ENCODE data around the gene PEAK3. TPM values are rescaled to one million over a fixed set of nuclear protein-coding genes. Genes with fewer than 3 reads are reported as not detected.

Gene PEAK3
- total and polyA plus RNA-seq, 2 donors (not counting 1 experiment from before 2014, with no cell fraction given) = 0.18 to 0.71 TPM

GRCh38 chr19:2286402-2287140 is 4.6 kb upstream of the PEAK3 start:
- CTCF ChIA-PET = interaction anchor here (1.0 to 3.2 kb wide), 3 partner anchors 8 to 12 kb away, joined by 3 to 30 read pairs (median 26); no protein-coding TSS in a partner anchor
- Mint-ChIP-seq H3K27ac (peak overlapping the region; percentile 53), H3K4me1 (peaks cover 48% of the 10 kb centered on the region), H3K9me3 (ENCODE audit: insufficient read depth) (no peaks in the 10 kb centered on the region), H3K4me3 (no peak overlapping the region), H3K27me3 (no peaks in the 10 kb centered on the region)
- no peak overlapping the region for H3K27ac ChIP-seq (ENCODE audit: low read length in 2 of 2)
- ATAC-seq (ENCODE audit: low read depth) = no peak
- H4K20me1 ChIP-seq (ENCODE audit: control insufficient read depth, insufficient read depth, low read length, poor library complexity, severe bottlenecking) = peaks cover 11% of the 10 kb centered on the region
- DNase-seq = no peak
- H3K9me3 ChIP-seq (ENCODE audit: control extremely low read depth in 1 of 3, control insufficient read depth in 2 of 3, insufficient read depth in 1 of 3, low read length in 2 of 3) = no peaks in the 10 kb centered on the region
- H2AFZ ChIP-seq (ENCODE audit: insufficient read depth, low read depth, low read length, poor library complexity, severe bottlenecking) = no peak overlapping the region
- POLR2A ChIA-PET = interaction anchor here (0.6 to 3.4 kb wide), 6 partner anchors 11 to 272 kb away, joined by 3 to 65 read pairs (median 12); no protein-coding TSS in a partner anchor
- H3K4me3 ChIP-seq (ENCODE audit: control extremely low read depth in 1 of 5, extremely low read depth in 1 of 5, insufficient read depth in 1 of 5, low read depth in 2 of 5, low read length in 4 of 5) = no peak overlapping the region
- intact Hi-C loops (cut with micrococcal nuclease) = loop anchor here (5.0 kb wide), 1 partner anchor 34 kb away; no protein-coding TSS in a partner anchor
- H3K4me1 ChIP-seq (ENCODE audit: control insufficient read depth in 2 of 2, insufficient read depth in 2 of 2, low read length in 2 of 2) = peaks cover 37 to 49% of the 10 kb centered on the region in 2 donors
- H3K4me2 ChIP-seq (replicated peaks; ENCODE audit: low read depth, low read length, poor library complexity, severe bottlenecking) = no peak overlapping the region
- no peaks in the 10 kb centered on the region for H3K36me3 ChIP-seq (replicated peaks in 1 of 2; ENCODE audit: control extremely low read depth in 1 of 2, control insufficient read depth in 1 of 2, extremely low read depth in 1 of 2, insufficient read depth in 2 of 2, low read length in 1 of 2)
- no peaks in the 10 kb centered on the region for H3K27me3 ChIP-seq (replicated peaks in 1 of 4; ENCODE audit: control extremely low read depth in 1 of 4, control insufficient read depth in 3 of 4, insufficient read depth in 4 of 4, low read length in 3 of 4)
- no peak overlapping the region for H3K9ac ChIP-seq (ENCODE audit: low read length)
- peaks cover 27% of the 10 kb centered on the region for H3K79me2 ChIP-seq (ENCODE audit: control insufficient read depth, insufficient read depth, low read length)
- TF ChIP-seq EZH2 (IDR thresholded peaks at IDR 0.05; ENCODE audit: borderline replicate concordance, insufficient read depth, low read depth, low read length, poor library complexity, severe bottlenecking) = no peak
- no peak for TF ChIP-seq CTCF (IDR thresholded peaks at IDR 0.05)
- WGBS (ENCODE audit: insufficient coverage) = 91% methylated on average over 16 of the region's 20 CpGs

All from B cell (primary cell).